ENCODE data around the gene MAST4. TPM values are rescaled to one million over a fixed set of nuclear protein-coding genes. Genes with fewer than 3 reads are reported as not detected.

The MAST4 gene
- total RNA-seq, 1 donor = 23.2 TPM

- TF ChIP-seq CTCF (IDR thresholded peaks at IDR 0.05; ENCODE audit: insufficient read depth, low read length) = peak; percentile 78
- DNase-seq (ENCODE audit: low read depth) = peak; percentile 70
- no peak overlapping the region for H3K4me3 ChIP-seq (ENCODE audit: low read depth, low read length)
Observed at GRCh38 chr5:67149951-67150523, 553.8 kb downstream of the MAST4 start.

- DNase-seq (ENCODE audit: low read depth) = no peak
- H3K4me3 ChIP-seq (ENCODE audit: low read depth, low read length) = no peak overlapping the region
- no peak for TF ChIP-seq CTCF (IDR thresholded peaks at IDR 0.05; ENCODE audit: insufficient read depth, low read length)
Observed at GRCh38 chr5:67152400-67152799, 556.2 kb downstream of the MAST4 start.

GRCh38 chr5:67153292-67153691, 557.1 kb downstream of the MAST4 start:
- TF ChIP-seq CTCF (IDR thresholded peaks at IDR 0.05; ENCODE audit: insufficient read depth, low read length) = no peak
- no peak for DNase-seq (ENCODE audit: low read depth)
- no peak overlapping the region for H3K4me3 ChIP-seq (ENCODE audit: low read depth, low read length)

GRCh38 chr5:67154556-67155206, 558.5 kb downstream of the MAST4 start:
- DNase-seq (ENCODE audit: low read depth) = no peak
- no peak for TF ChIP-seq CTCF (IDR thresholded peaks at IDR 0.05; ENCODE audit: insufficient read depth, low read length)
- H3K4me3 ChIP-seq (ENCODE audit: low read depth, low read length) = no peak overlapping the region

- TF ChIP-seq CTCF (IDR thresholded peaks at IDR 0.05; ENCODE audit: insufficient read depth, low read length) = peak; percentile 80
- H3K4me3 ChIP-seq (ENCODE audit: low read depth, low read length) = no peak overlapping the region
- DNase-seq (ENCODE audit: low read depth) = peak; percentile 44
Observed at GRCh38 chr5:67156976-67157583, 560.9 kb downstream of the MAST4 start.

- no peak for DNase-seq (ENCODE audit: low read depth)
- no peak for TF ChIP-seq CTCF (IDR thresholded peaks at IDR 0.05; ENCODE audit: insufficient read depth, low read length)
- H3K4me3 ChIP-seq (ENCODE audit: low read depth, low read length) = no peak overlapping the region
Observed at GRCh38 chr5:67160272-67160671, 564.1 kb downstream of the MAST4 start.

All from fibroblast of the aortic adventitia (primary cell).